22Rv1 (cell line): ENCODE results near the gene SLC7A7.
"Not testable (repeated sequence)": the region's sequence is repeated elsewhere in the genome, so short reads cannot be mapped to it uniquely, and the experiment has no call there.

ENCODE experiments used
- CTCF ChIP-seq: fragments of 450-650 bp; IDR thresholded peaks from 2 replicates; pipeline ENCODE4 v1.5.1; 2017; ENCODE audit warnings: mild to moderate bottlenecking
- ZFX ChIP-seq: fragments of 450-650 bp; IDR thresholded peaks from 2 replicates; pipeline ENCODE4 v1.6.1; 2017; ENCODE audit warnings: antibody characterized with exemption, borderline replicate concordance

- not testable (repeated sequence) for TF ChIP-seq CTCF, ZFX
Observed at GRCh38 chr14:22776849-22777248, 38.4 kb downstream of the SLC7A7 start.
